Calu3 (cell line): Measurements from ENCODE around the gene ABRAXAS1. TPM values are rescaled to one million over a fixed set of nuclear protein-coding genes. Genes with fewer than 3 reads are reported as not detected.
"Not testable (repeated sequence)": the region's sequence is repeated elsewhere in the genome, so short reads cannot be mapped to it uniquely, and the experiment has no call there.

Experiments used
- BruUV-seq: library from RNA; stranded (reverse); fragments of 400-500 nt; replicated peaks from 2 replicates; lab custom pipeline; 2021; lab: Mats Ljungman, UMichigan
- CTCF ChIA-PET: fragments of 300-600 bp; sonication (Branson Sonifier 250); formaldehyde crosslinking; loops from one replicate; lab custom pipeline; 2022; ENCODE audit warnings: antibody characterized with exemption; lab: Charles Lee
- DNase-seq: peaks from one replicate; pipeline ENCODE4 v3.0.0; 2022
- H3K27ac Mint-ChIP-seq: one replicate; pipeline ENCODE4 v1.8.0; 2022; ENCODE audit warnings: mixed read lengths; ENCODE audit not compliant: unreplicated experiment
- H3K27me3 Mint-ChIP-seq: one replicate; pipeline ENCODE4 v1.8.0; 2022; ENCODE audit warnings: mixed read lengths; ENCODE audit not compliant: unreplicated experiment
- H3K36me3 Mint-ChIP-seq: one replicate; pipeline ENCODE4 v1.8.0; 2022; ENCODE audit warnings: mild to moderate bottlenecking, moderate library complexity, mixed read lengths; ENCODE audit not compliant: insufficient read depth, unreplicated experiment
- H3K4me1 Mint-ChIP-seq: one replicate; pipeline ENCODE4 v1.8.0; 2022; ENCODE audit warnings: mild to moderate bottlenecking, low read depth, mixed read lengths; ENCODE audit not compliant: unreplicated experiment
- H3K4me3 Mint-ChIP-seq: one replicate; pipeline ENCODE4 v1.8.0; 2022; ENCODE audit warnings: mild to moderate bottlenecking, low read depth, moderate library complexity, mixed read lengths; ENCODE audit not compliant: unreplicated experiment
- H3K9me3 Mint-ChIP-seq: one replicate; pipeline ENCODE4 v1.8.0; 2022; ENCODE audit warnings: low read depth, mixed read lengths; ENCODE audit not compliant: unreplicated experiment
- CTCF ChIP-seq: fragments of 200-600 bp; IDR thresholded peaks from one replicate; pipeline ENCODE4 v1.8.0; 2022; ENCODE audit warnings: antibody characterized with exemption; ENCODE audit not compliant: unreplicated experiment
- intact Hi-C: fragments of 100-400 bp; cut with micrococcal nuclease; formaldehyde crosslinking; loops from one replicate; pipeline ENCODE4 v1.10.0; 2022; ENCODE audit not compliant: unreplicated experiment
- total RNA-seq: library from RNA; stranded (reverse); gene quantifications from 2 replicates; pipeline ENCODE4 v1.2.3, GENCODE V29; 2022

The ABRAXAS1 gene
- total RNA-seq, 1 experiment from 2014 or later, result 4.2 TPM

GRCh38 chr4:83503974-83504373 lies 19.1 kb upstream of the ABRAXAS1 start:
- no peaks in the 10 kb centered on the region for H3K4me1 Mint-ChIP-seq
- intact Hi-C loops, result loop anchor here (10.0 kb wide), 1 partner anchor 461 kb away; no protein-coding TSS in a partner anchor
- H3K27ac Mint-ChIP-seq, result no peak overlapping the region
- BruUV-seq, result no TSS peak
- H3K4me3 Mint-ChIP-seq, result no peak overlapping the region
- DNase-seq, result no peak
- no peaks in the 10 kb centered on the region for H3K9me3 Mint-ChIP-seq
- TF ChIP-seq CTCF, result no peak
- no peaks in the 10 kb centered on the region for H3K36me3 Mint-ChIP-seq
- H3K27me3 Mint-ChIP-seq, result no peaks in the 10 kb centered on the region
- CTCF ChIA-PET, result interaction anchor here (0.6 kb wide), 1 partner anchor 126 kb away, joined by 3 read pairs; no protein-coding TSS in a partner anchor

- H3K9me3 Mint-ChIP-seq, result not testable (repeated sequence)
Observed at GRCh38 chr4:83501671-83502070, 16.8 kb upstream of the ABRAXAS1 start.

GRCh38 chr4:83498187-83498586 lies 13.3 kb upstream of the ABRAXAS1 start:
- CTCF ChIA-PET, result no interaction called here
- no peak for DNase-seq
- H3K27me3 Mint-ChIP-seq, result no peaks in the 10 kb centered on the region
- no peak overlapping the region for H3K4me3 Mint-ChIP-seq
- no peak overlapping the region for H3K27ac Mint-ChIP-seq
- intact Hi-C loops, result no loop called here
- TF ChIP-seq CTCF, result no peak
- H3K9me3 Mint-ChIP-seq, result no peaks in the 10 kb centered on the region
- H3K4me1 Mint-ChIP-seq, result peaks cover 12% of the 10 kb centered on the region
- no peaks in the 10 kb centered on the region for H3K36me3 Mint-ChIP-seq
- no TSS peak for BruUV-seq

More at GRCh38 chr4:83501671-83502070, 16.8 kb upstream of the ABRAXAS1 start:
- H3K36me3 Mint-ChIP-seq, BruUV-seq, H3K27ac Mint-ChIP-seq, H3K4me3 Mint-ChIP-seq, CTCF ChIA-PET, H3K27me3 Mint-ChIP-seq, DNase-seq: not testable (repeated sequence)
- peaks cover 12% of the 10 kb centered on the region for H3K4me1 Mint-ChIP-seq
- intact Hi-C loops, result loop anchor here (10.0 kb wide), 1 partner anchor 463 kb away; no protein-coding TSS in a partner anchor

GRCh38 chr4:83496085-83496917 lies 11.4 kb upstream of the ABRAXAS1 start:
- H3K27me3 Mint-ChIP-seq, CTCF ChIA-PET, H3K4me3 Mint-ChIP-seq, H3K27ac Mint-ChIP-seq, DNase-seq, H3K36me3 Mint-ChIP-seq, H3K9me3 Mint-ChIP-seq, BruUV-seq, intact Hi-C loops: not testable (repeated sequence)
- H3K4me1 Mint-ChIP-seq, result peaks cover 12% of the 10 kb centered on the region

- no TSS peak for BruUV-seq
- H3K36me3 Mint-ChIP-seq, result no peaks in the 10 kb centered on the region
- H3K4me3 Mint-ChIP-seq, result no peak overlapping the region
- H3K27ac Mint-ChIP-seq, result no peak overlapping the region
- TF ChIP-seq CTCF, result peak; percentile 46
- no peaks in the 10 kb centered on the region for H3K27me3 Mint-ChIP-seq
- peak; percentile 14 for DNase-seq
- no peaks in the 10 kb centered on the region for H3K4me1 Mint-ChIP-seq
- H3K9me3 Mint-ChIP-seq, result no peaks in the 10 kb centered on the region
- CTCF ChIA-PET, result interaction anchor here (0.7 kb wide), 1 partner anchor 28 kb away, joined by 3 read pairs; no protein-coding TSS in a partner anchor
- intact Hi-C loops, result loop anchor here (1.0 kb wide), 1 partner anchor 149 kb away; no protein-coding TSS in a partner anchor
Observed at GRCh38 chr4:83490876-83491450, 6.1 kb upstream of the ABRAXAS1 start.
